ENCODE data around the gene PDIA4. TPM values are rescaled to one million over a fixed set of nuclear protein-coding genes. Genes with fewer than 3 reads are reported as not detected.

The PDIA4 gene
- total RNA-seq, 1 experiment from 2014 or later = 281 TPM

DNA sequence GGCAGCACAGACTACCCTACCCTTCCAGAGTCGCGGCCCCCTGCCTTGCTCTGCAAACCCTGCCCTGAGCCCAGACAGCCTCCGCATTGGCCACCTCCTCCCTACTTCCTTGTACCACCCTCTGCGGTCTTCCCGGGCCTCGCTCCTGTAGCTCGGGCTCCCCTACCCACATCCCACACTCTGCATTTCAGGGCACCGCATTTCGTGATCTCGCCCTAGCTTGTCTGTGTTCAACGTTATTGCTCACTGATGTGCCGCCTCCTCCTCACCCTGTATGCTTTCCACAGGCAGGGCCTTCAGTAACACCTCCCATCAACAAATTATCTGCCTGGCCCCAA lies 6.6 kb downstream of the PDIA4 start:
- POLR2A ChIA-PET = interaction anchor here (0.7 kb wide), 1 partner anchor 46 kb away, joined by 5 read pairs; no protein-coding TSS in a partner anchor
- in situ Hi-C loops (cut with HindIII; ENCODE audit: low pct_unique_long_range_greater_than_20kb, low sequenced_read_pairs) (no loop called here), intact Hi-C loops (cut with micrococcal nuclease; ENCODE audit: unreplicated experiment) (no loop called here)
- BruUV-seq (replicated peaks) = no TSS peak
- ATAC-seq = no peak
- no peaks in the 10 kb centered on the region for H3K9me3 ChIP-seq (ENCODE audit: control insufficient read depth, insufficient read depth, low read depth, low read length)
- no peaks in the 10 kb centered on the region for H3K36me3 ChIP-seq (ENCODE audit: control insufficient read depth, insufficient read depth, low read length)
- peaks cover 9% of the 10 kb centered on the region; the same call in 1 of the 2 replicates for H3K4me1 ChIP-seq (ENCODE audit: control insufficient read depth, insufficient read depth, low read length)
- H3K27me3 ChIP-seq (ENCODE audit: control insufficient read depth, insufficient read depth, low read length) = no peaks in the 10 kb centered on the region
- no peak for TF ChIP-seq TCF7L2 (IDR thresholded peaks at IDR 0.05; ENCODE audit: low read depth, low read length)
- TF ChIP-seq POLR2AphosphoS5 (IDR thresholded peaks at IDR 0.05; ENCODE audit: low read depth, low read length) = no peak
- TF ChIP-seq, protein P1, sequence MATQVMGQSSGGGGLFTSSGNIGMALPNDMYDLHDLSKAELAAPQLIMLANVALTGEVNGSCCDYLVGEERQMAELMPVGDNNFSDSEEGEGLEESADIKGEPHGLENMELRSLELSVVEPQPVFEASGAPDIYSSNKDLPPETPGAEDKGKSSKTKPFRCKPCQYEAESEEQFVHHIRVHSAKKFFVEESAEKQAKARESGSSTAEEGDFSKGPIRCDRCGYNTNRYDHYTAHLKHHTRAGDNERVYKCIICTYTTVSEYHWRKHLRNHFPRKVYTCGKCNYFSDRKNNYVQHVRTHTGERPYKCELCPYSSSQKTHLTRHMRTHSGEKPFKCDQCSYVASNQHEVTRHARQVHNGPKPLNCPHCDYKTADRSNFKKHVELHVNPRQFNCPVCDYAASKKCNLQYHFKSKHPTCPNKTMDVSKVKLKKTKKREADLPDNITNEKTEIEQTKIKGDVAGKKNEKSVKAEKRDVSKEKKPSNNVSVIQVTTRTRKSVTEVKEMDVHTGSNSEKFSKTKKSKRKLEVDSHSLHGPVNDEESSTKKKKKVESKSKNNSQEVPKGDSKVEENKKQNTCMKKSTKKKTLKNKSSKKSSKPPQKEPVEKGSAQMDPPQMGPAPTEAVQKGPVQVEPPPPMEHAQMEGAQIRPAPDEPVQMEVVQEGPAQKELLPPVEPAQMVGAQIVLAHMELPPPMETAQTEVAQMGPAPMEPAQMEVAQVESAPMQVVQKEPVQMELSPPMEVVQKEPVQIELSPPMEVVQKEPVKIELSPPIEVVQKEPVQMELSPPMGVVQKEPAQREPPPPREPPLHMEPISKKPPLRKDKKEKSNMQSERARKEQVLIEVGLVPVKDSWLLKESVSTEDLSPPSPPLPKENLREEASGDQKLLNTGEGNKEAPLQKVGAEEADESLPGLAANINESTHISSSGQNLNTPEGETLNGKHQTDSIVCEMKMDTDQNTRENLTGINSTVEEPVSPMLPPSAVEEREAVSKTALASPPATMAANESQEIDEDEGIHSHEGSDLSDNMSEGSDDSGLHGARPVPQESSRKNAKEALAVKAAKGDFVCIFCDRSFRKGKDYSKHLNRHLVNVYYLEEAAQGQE (IDR thresholded peaks at IDR 0.05; ENCODE audit: insufficient read depth in 1 of 2, low read depth in 2 of 2, low read length in 1 of 2) = no peak
- no peak for TF ChIP-seq SIN3A (IDR thresholded peaks at IDR 0.05; ENCODE audit: borderline replicate concordance, insufficient read depth, low read depth, low read length)
- TF ChIP-seq, protein P2, sequence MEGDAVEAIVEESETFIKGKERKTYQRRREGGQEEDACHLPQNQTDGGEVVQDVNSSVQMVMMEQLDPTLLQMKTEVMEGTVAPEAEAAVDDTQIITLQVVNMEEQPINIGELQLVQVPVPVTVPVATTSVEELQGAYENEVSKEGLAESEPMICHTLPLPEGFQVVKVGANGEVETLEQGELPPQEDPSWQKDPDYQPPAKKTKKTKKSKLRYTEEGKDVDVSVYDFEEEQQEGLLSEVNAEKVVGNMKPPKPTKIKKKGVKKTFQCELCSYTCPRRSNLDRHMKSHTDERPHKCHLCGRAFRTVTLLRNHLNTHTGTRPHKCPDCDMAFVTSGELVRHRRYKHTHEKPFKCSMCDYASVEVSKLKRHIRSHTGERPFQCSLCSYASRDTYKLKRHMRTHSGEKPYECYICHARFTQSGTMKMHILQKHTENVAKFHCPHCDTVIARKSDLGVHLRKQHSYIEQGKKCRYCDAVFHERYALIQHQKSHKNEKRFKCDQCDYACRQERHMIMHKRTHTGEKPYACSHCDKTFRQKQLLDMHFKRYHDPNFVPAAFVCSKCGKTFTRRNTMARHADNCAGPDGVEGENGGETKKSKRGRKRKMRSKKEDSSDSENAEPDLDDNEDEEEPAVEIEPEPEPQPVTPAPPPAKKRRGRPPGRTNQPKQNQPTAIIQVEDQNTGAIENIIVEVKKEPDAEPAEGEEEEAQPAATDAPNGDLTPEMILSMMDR (IDR thresholded peaks at IDR 0.05) = no peak
- H3K27ac ChIP-seq (ENCODE audit: low read length) = no peak overlapping the region
- H3K4me3 ChIP-seq (ENCODE audit: low read depth in 2 of 2, low read length in 2 of 2) = no peak overlapping the region
- CTCF ChIA-PET = interaction anchor here (1.1 kb wide), 1 partner anchor 15 kb away, joined by 4 read pairs; no protein-coding TSS in a partner anchor
- no peak for DNase-seq (ENCODE audit: low read depth, low spot score)

DNA sequence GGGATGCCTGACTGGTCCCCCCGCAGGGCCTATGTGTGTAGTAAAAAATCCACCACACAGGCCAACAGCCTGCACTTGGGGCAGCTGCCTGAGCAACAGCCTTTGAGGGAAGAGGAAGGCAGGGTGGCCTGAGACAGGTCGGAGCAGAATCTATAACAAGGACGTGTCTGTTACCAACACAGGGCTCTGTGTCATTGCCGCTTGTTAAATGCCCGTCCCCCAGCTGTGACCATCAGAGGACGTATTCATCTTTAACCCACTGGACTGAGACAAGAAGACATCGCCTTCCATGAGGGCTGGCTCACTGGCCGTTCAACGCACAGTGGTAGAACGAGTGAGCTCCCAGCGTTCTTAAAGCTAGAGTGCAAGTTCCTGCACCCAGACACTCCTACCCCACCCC lies 7.8 kb downstream of the PDIA4 start:
- CTCF ChIA-PET = no interaction called here
- no TSS peak for BruUV-seq (replicated peaks)
- ATAC-seq (no peak), DNase-seq (ENCODE audit: low read depth, low spot score) (no peak)
- no peaks in the 10 kb centered on the region for H3K9me3 ChIP-seq (ENCODE audit: control insufficient read depth, insufficient read depth, low read depth, low read length)
- H3K4me1 ChIP-seq (ENCODE audit: control insufficient read depth, insufficient read depth, low read length) = 0 out of 2 replicates have a peak, but pooled peaks cover under 1% of the 10 kb centered on the region
- H3K27ac ChIP-seq (ENCODE audit: low read length) = no peak overlapping the region
- 0 out of 2 replicates have a peak, but pooled peaks cover under 1% of the 10 kb centered on the region for H3K36me3 ChIP-seq (ENCODE audit: control insufficient read depth, insufficient read depth, low read length)
- no peak overlapping the region for H3K4me3 ChIP-seq (ENCODE audit: low read depth in 2 of 2, low read length in 2 of 2)
- intact Hi-C loops (cut with micrococcal nuclease; ENCODE audit: unreplicated experiment) = no loop called here
- TF ChIP-seq, protein P1 (IDR thresholded peaks at IDR 0.05; ENCODE audit: insufficient read depth in 1 of 2, low read depth in 2 of 2, low read length in 1 of 2) = no peak
- TF ChIP-seq POLR2AphosphoS5 (IDR thresholded peaks at IDR 0.05; ENCODE audit: low read depth, low read length) (no peak), SIN3A (IDR thresholded peaks at IDR 0.05; ENCODE audit: borderline replicate concordance, insufficient read depth, low read depth, low read length) (no peak), TCF7L2 (IDR thresholded peaks at IDR 0.05; ENCODE audit: low read depth, low read length) (no peak)
- TF ChIP-seq, protein P2 (IDR thresholded peaks at IDR 0.05) = no peak
- in situ Hi-C loops (cut with HindIII; ENCODE audit: low pct_unique_long_range_greater_than_20kb, low sequenced_read_pairs) = no loop called here
- H3K27me3 ChIP-seq (ENCODE audit: control insufficient read depth, insufficient read depth, low read length) = no peaks in the 10 kb centered on the region
- POLR2A ChIA-PET = no interaction called here
